HepG2 (cell line): ENCODE measurements around the gene ACSM3. TPM values are rescaled to one million over a fixed set of nuclear protein-coding genes. Genes with fewer than 3 reads are reported as not detected.

Experiments used
- NAIF1 ChIP-seq: sonication (generic); formaldehyde crosslinking; IDR thresholded peaks from 2 replicates; pipeline ENCODE4 v1.5.0; 2020; ENCODE audit warnings: mild to moderate bottlenecking, missing genetic modification reagents, borderline replicate concordance
- ZBTB21 ChIP-seq: sonication (generic); formaldehyde crosslinking; IDR thresholded peaks from 2 replicates; pipeline ENCODE4 v1.4.0; 2020; ENCODE audit warnings: missing genetic modification reagents
- polyA plus RNA-seq, 8 experiments: library from polyadenylated mRNA; depleted of rRNA in 3 of 8; stranded (reverse) in 7 of 8; unstranded in 1 of 8; fragments of >200 nt; fragmentation: Illumina TruSeq in 4 of 8; extraction: Trizol in 4 of 8; gene quantifications; 2 replicates each; pipeline versions ENCODE4 v1.2.1 to v1.2.3, GENCODE V29; 2011 to 2016; ENCODE audit warnings: low read depth in 4 of 8, missing spikeins in 1 of 8, mixed read lengths in 1 of 8; ENCODE audit not compliant: insufficient read depth in 1 of 8
- total RNA-seq, 5 experiments: library from RNA; depleted of rRNA; stranded (reverse); fragments of >200 nt; fragmentation: Illumina TruSeq; extraction: Trizol; gene quantifications; 2 replicates each; pipeline ENCODE4 v1.2.3, GENCODE V29; 2016; ENCODE audit warnings: low read depth in 1 of 5
- TF ChIP-seq, protein P1 (sequence below): sonication (generic); formaldehyde crosslinking; IDR thresholded peaks from 2 replicates; pipeline ENCODE4 v1.4.0; 2020; ENCODE audit warnings: mild to moderate bottlenecking, missing genetic modification reagents
- TF ChIP-seq, protein P2 (sequence below): sonication (generic); formaldehyde crosslinking; IDR thresholded peaks from 2 replicates; pipeline ENCODE4 v1.5.1; 2020; ENCODE audit warnings: missing genetic modification reagents, mild to moderate bottlenecking, borderline replicate concordance
- TF ChIP-seq, protein P3 (sequence below): IDR thresholded peaks from 2 replicates; pipeline ENCODE4 v1.6.1; 2018; ENCODE audit warnings: missing genetic modification reagents
- TF ChIP-seq, protein P4 (sequence below): sonication (generic); formaldehyde crosslinking; IDR thresholded peaks from 2 replicates; pipeline ENCODE4 v1.5.0; 2020; ENCODE audit warnings: missing genetic modification reagents, mild to moderate bottlenecking, borderline replicate concordance
- TF ChIP-seq, protein P5 (sequence below): sonication (generic); formaldehyde crosslinking; IDR thresholded peaks from 2 replicates; pipeline ENCODE4 v1.4.0; 2020; ENCODE audit warnings: mild to moderate bottlenecking, missing genetic modification reagents, borderline replicate concordance

The ACSM3 gene
- total and polyA plus RNA-seq, 2 of the 13 experiments (the other 11 are each of a cell fraction or from before 2014, with no cell fraction given), result 74.0 to 108 TPM

DNA sequence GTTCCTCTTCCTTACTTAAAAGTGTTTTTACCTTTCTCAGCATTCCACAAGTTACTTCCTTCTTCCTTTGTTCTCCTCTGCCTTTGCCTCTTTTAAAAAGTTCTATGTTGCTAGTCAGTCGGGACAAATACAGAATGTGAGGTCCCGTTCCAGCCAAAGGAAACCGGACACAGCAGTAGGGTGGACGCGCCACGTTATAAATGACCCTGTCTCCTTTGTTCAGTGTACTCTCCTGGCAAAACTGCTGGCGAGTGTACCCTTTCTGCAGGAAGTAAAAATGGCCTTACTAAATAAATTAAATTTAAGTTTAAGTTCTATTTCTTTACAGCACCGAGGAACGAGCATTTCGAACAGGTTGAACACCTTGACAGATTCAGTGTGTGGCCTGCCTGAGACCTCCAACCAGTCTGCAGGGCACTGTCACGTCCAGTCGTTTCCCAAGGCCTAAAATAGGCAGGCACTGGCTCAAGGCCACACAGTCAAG lies 41.9 kb downstream of the ACSM3 start (continued):
- TF ChIP-seq, protein P1, sequence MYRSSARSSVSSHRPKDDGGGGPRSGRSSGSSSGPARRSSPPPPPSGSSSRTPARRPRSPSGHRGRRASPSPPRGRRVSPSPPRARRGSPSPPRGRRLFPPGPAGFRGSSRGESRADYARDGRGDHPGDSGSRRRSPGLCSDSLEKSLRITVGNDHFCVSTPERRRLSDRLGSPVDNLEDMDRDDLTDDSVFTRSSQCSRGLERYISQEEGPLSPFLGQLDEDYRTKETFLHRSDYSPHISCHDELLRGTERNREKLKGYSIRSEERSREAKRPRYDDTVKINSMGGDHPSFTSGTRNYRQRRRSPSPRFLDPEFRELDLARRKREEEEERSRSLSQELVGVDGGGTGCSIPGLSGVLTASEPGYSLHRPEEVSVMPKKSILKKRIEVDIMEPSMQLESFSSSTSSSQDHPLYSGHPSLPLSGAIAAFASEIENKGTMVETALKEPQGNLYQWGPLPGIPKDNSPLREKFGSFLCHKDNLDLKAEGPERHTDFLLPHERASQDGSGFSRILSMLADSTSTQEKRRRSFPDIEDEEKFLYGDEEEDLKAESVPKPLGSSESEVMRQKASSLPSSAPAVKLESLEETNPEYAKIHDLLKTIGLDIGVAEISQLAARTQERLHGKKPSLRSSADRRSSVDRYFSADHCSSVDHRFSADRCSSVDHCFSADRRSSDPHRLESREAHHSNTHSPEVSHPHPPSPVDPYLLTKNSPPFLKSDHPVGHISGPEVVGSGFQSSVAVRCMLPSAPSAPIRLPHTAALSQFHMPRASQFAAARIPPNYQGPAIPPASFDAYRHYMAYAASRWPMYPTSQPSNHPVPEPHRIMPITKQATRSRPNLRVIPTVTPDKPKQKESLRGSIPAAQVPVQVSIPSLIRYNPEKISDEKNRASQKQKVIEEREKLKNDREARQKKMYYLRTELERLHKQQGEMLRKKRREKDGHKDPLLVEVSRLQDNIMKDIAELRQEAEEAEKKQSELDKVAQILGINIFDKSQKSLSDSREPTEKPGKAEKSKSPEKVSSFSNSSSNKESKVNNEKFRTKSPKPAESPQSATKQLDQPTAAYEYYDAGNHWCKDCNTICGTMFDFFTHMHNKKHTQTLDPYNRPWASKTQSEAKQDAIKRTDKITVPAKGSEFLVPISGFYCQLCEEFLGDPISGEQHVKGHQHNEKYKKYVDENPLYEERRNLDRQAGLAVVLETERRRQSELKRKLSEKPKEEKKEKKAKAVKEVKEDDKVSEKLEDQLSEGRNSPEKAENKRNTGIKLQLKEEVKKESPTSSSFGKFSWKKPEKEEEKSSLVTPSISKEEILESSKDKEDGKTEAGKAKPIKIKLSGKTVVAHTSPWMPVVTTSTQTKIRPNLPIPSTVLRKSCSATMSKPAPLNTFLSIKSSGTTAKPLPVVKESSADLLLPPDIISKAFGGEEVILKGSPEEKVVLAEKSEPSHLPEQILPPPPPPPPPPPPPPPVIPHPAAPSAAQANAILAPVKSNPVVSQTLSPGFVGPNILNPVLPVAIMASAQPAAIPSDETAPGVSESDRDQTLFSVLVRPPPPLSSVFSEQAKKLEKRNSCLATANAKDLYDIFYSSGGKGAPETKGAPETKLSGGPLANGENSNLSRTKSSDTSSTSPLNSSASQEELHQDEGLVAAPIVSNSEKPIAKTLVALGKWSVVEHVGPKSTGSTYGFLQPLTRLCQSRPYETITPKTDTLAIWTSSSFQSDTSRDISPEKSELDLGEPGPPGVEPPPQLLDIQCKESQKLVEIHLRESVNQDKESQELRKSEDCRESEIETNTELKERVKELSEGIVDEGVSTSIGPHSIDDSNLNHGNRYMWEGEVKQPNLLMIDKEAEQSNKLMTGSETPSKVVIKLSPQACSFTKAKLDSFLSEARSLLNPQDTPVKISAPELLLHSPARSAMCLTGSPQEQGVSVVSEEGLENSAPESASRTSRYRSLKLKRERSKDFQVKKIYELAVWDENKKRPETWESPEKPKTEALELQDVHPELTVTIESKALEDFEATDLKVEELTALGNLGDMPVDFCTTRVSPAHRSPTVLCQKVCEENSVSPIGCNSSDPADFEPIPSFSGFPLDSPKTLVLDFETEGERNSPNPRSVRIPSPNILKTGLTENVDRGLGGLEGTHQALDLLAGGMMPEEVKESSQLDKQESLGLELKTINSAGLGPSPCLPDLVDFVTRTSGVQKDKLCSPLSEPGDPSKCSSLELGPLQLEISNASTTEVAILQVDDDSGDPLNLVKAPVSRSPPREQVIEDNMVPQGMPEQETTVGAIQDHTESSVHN, result 0 out of 2 replicates have a peak, but pooled peaks have one; percentile 50
- TF ChIP-seq, protein P2, sequence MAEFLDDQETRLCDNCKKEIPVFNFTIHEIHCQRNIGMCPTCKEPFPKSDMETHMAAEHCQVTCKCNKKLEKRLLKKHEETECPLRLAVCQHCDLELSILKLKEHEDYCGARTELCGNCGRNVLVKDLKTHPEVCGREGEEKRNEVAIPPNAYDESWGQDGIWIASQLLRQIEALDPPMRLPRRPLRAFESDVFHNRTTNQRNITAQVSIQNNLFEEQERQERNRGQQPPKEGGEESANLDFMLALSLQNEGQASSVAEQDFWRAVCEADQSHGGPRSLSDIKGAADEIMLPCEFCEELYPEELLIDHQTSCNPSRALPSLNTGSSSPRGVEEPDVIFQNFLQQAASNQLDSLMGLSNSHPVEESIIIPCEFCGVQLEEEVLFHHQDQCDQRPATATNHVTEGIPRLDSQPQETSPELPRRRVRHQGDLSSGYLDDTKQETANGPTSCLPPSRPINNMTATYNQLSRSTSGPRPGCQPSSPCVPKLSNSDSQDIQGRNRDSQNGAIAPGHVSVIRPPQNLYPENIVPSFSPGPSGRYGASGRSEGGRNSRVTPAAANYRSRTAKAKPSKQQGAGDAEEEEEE (CRISPR knock-in tag), result 0 out of 2 replicates have a peak, but pooled peaks have one; percentile 6
- TF ChIP-seq, protein P3, sequence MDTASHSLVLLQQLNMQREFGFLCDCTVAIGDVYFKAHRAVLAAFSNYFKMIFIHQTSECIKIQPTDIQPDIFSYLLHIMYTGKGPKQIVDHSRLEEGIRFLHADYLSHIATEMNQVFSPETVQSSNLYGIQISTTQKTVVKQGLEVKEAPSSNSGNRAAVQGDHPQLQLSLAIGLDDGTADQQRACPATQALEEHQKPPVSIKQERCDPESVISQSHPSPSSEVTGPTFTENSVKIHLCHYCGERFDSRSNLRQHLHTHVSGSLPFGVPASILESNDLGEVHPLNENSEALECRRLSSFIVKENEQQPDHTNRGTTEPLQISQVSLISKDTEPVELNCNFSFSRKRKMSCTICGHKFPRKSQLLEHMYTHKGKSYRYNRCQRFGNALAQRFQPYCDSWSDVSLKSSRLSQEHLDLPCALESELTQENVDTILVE, result peak; percentile 76; the same call in 1 of the 2 replicates
- TF ChIP-seq NAIF1 (CRISPR knock-in tag) (peak; percentile 29; the same call in 1 of the 2 replicates), ZBTB21 (CRISPR knock-in tag) (0 out of 2 replicates have a peak, but pooled peaks have one; percentile 7)
- TF ChIP-seq, protein P4, sequence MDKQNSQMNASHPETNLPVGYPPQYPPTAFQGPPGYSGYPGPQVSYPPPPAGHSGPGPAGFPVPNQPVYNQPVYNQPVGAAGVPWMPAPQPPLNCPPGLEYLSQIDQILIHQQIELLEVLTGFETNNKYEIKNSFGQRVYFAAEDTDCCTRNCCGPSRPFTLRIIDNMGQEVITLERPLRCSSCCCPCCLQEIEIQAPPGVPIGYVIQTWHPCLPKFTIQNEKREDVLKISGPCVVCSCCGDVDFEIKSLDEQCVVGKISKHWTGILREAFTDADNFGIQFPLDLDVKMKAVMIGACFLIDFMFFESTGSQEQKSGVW (CRISPR knock-in tag), result 0 out of 2 replicates have a peak, but pooled peaks have one; percentile 31
- TF ChIP-seq, protein P5, sequence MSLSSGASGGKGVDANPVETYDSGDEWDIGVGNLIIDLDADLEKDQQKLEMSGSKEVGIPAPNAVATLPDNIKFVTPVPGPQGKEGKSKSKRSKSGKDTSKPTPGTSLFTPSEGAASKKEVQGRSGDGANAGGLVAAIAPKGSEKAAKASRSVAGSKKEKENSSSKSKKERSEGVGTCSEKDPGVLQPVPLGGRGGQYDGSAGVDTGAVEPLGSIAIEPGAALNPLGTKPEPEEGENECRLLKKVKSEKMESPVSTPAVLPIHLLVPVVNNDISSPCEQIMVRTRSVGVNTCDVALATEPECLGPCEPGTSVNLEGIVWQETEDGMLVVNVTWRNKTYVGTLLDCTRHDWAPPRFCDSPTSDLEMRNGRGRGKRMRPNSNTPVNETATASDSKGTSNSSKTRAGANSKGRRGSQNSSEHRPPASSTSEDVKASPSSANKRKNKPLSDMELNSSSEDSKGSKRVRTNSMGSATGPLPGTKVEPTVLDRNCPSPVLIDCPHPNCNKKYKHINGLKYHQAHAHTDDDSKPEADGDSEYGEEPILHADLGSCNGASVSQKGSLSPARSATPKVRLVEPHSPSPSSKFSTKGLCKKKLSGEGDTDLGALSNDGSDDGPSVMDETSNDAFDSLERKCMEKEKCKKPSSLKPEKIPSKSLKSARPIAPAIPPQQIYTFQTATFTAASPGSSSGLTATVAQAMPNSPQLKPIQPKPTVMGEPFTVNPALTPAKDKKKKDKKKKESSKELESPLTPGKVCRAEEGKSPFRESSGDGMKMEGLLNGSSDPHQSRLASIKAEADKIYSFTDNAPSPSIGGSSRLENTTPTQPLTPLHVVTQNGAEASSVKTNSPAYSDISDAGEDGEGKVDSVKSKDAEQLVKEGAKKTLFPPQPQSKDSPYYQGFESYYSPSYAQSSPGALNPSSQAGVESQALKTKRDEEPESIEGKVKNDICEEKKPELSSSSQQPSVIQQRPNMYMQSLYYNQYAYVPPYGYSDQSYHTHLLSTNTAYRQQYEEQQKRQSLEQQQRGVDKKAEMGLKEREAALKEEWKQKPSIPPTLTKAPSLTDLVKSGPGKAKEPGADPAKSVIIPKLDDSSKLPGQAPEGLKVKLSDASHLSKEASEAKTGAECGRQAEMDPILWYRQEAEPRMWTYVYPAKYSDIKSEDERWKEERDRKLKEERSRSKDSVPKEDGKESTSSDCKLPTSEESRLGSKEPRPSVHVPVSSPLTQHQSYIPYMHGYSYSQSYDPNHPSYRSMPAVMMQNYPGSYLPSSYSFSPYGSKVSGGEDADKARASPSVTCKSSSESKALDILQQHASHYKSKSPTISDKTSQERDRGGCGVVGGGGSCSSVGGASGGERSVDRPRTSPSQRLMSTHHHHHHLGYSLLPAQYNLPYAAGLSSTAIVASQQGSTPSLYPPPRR (CRISPR knock-in tag), result peak; percentile 51; the same call in 1 of the 2 replicates
